ENCODE results near the gene SLC26A11.

DNA sequence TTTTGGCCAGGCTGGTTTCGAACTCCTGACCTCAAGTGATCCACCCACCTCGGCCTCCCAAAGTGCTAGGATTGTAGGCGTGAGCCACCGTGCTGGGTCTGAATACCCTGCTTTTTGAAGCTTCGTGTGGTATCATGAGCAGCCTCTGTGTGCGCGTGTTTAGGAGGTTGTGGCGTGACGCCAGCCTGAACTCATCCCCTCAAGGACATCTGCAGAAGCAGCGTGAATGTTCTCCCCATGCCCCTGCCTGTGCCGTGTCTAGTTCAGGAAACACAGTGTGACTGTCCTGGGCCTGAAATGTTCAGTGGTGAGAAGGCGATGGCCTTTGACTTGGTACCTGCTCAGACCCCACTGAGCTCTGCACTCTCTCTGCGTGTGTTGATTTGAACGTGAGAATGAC, 76.0 kb downstream of the SLC26A11 start:
- TF ChIP-seq, protein P1, sequence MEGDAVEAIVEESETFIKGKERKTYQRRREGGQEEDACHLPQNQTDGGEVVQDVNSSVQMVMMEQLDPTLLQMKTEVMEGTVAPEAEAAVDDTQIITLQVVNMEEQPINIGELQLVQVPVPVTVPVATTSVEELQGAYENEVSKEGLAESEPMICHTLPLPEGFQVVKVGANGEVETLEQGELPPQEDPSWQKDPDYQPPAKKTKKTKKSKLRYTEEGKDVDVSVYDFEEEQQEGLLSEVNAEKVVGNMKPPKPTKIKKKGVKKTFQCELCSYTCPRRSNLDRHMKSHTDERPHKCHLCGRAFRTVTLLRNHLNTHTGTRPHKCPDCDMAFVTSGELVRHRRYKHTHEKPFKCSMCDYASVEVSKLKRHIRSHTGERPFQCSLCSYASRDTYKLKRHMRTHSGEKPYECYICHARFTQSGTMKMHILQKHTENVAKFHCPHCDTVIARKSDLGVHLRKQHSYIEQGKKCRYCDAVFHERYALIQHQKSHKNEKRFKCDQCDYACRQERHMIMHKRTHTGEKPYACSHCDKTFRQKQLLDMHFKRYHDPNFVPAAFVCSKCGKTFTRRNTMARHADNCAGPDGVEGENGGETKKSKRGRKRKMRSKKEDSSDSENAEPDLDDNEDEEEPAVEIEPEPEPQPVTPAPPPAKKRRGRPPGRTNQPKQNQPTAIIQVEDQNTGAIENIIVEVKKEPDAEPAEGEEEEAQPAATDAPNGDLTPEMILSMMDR (IDR thresholded peaks at IDR 0.05), result no peak
- TF ChIP-seq ZFX (IDR thresholded peaks at IDR 0.05; ENCODE audit: borderline replicate concordance), result no peak

Data from 22Rv1 (cell line).